ENCODE results near the gene ANKRD52. TPM values are rescaled to one million over a fixed set of nuclear protein-coding genes. Genes with fewer than 3 reads are reported as not detected.

Gene ANKRD52
- polyA plus RNA-seq, 1 donor (not counting 4 experiments of a cell fraction or from before 2014, with no cell fraction given), result 14.0 TPM

GRCh38 chr12:56293795-56294194 lies 35.6 kb upstream of the ANKRD52 start:
- dilution Hi-C loops (cut with MboI; ENCODE audit: extremely low pct_ligation_motif_present, low sequenced_read_pairs), result no loop called here
- peaks cover 74% of the 10 kb centered on the region for H3K79me2 ChIP-seq (ENCODE audit: control insufficient read depth, insufficient read depth, low read length)
- DNase-seq (ENCODE audit: low read depth, low spot score) (no peak), FAIRE-seq (no peak)
- no peak overlapping the region for H2AFZ ChIP-seq (ENCODE audit: control insufficient read depth, low read length)
- no peaks in the 10 kb centered on the region for H3K9me3 ChIP-seq (ENCODE audit: control insufficient read depth, low read depth, low read length)
- peaks cover 4% of the 10 kb centered on the region for H4K20me1 ChIP-seq (ENCODE audit: control insufficient read depth, extremely low read depth, insufficient read depth, low read length)
- H3K9me1 ChIP-seq (ENCODE audit: control insufficient read depth, extremely low read depth, insufficient read depth, low read length), result no peaks in the 10 kb centered on the region
- no peak overlapping the region for H3K4me3 ChIP-seq (ENCODE audit: control insufficient read depth in 2 of 3, extremely low read depth in 1 of 3, insufficient read depth in 2 of 3, low read depth in 1 of 3, low read length in 3 of 3)
- no peak overlapping the region for H3K4me2 ChIP-seq (ENCODE audit: control insufficient read depth, extremely low read depth, insufficient read depth, low read depth, low read length)
- peaks cover 25% of the 10 kb centered on the region for H3K4me1 ChIP-seq (ENCODE audit: control insufficient read depth, extremely low read depth, insufficient read depth, low read length)
- H3K9ac ChIP-seq (ENCODE audit: control insufficient read depth, extremely low read depth, insufficient read depth, low read length), result no peak overlapping the region
- no peaks in the 10 kb centered on the region for H3K27me3 ChIP-seq (ENCODE audit: control insufficient read depth, extremely low read depth, insufficient read depth, low read length)
- TF ChIP-seq, protein P1, sequence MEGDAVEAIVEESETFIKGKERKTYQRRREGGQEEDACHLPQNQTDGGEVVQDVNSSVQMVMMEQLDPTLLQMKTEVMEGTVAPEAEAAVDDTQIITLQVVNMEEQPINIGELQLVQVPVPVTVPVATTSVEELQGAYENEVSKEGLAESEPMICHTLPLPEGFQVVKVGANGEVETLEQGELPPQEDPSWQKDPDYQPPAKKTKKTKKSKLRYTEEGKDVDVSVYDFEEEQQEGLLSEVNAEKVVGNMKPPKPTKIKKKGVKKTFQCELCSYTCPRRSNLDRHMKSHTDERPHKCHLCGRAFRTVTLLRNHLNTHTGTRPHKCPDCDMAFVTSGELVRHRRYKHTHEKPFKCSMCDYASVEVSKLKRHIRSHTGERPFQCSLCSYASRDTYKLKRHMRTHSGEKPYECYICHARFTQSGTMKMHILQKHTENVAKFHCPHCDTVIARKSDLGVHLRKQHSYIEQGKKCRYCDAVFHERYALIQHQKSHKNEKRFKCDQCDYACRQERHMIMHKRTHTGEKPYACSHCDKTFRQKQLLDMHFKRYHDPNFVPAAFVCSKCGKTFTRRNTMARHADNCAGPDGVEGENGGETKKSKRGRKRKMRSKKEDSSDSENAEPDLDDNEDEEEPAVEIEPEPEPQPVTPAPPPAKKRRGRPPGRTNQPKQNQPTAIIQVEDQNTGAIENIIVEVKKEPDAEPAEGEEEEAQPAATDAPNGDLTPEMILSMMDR (optimal IDR thresholded peaks at IDR 0.05 in 1 of 3, IDR thresholded peaks at IDR 0.05 in 1 of 3, conservative IDR thresholded peaks at IDR 0.05 in 1 of 3; ENCODE audit: extremely low read depth in 1 of 3, insufficient read depth in 2 of 3, low read length in 3 of 3), result no peak
- TF ChIP-seq EZH2 (IDR thresholded peaks at IDR 0.05; ENCODE audit: low read length), result no peak
- no peak overlapping the region for H3K27ac ChIP-seq (ENCODE audit: control insufficient read depth, insufficient read depth, low read length)
- H3K36me3 ChIP-seq (ENCODE audit: control insufficient read depth in 2 of 2, extremely low read depth in 1 of 2, insufficient read depth in 2 of 2, low read length in 2 of 2), result peaks cover 9% of the 10 kb centered on the region in 2 experiments

- Histone ChIP-seq H4K20me1 (ENCODE audit: control insufficient read depth, extremely low read depth, insufficient read depth, low read length) (peaks cover 4% of the 10 kb centered on the region), H3K9me3 (ENCODE audit: control insufficient read depth, low read depth, low read length) (no peaks in the 10 kb centered on the region), H3K27me3 (ENCODE audit: control insufficient read depth, extremely low read depth, insufficient read depth, low read length) (no peaks in the 10 kb centered on the region), H3K79me2 (ENCODE audit: control insufficient read depth, insufficient read depth, low read length) (peaks cover 40% of the 10 kb centered on the region), H3K9ac (ENCODE audit: control insufficient read depth, extremely low read depth, insufficient read depth, low read length) (no peak overlapping the region), H2AFZ (ENCODE audit: control insufficient read depth, low read length) (no peak overlapping the region), H3K9me1 (ENCODE audit: control insufficient read depth, extremely low read depth, insufficient read depth, low read length) (no peaks in the 10 kb centered on the region), H3K4me1 (ENCODE audit: control insufficient read depth, extremely low read depth, insufficient read depth, low read length) (peaks cover 18% of the 10 kb centered on the region), H3K4me3 (ENCODE audit: control insufficient read depth in 2 of 3, extremely low read depth in 1 of 3, insufficient read depth in 2 of 3, low read depth in 1 of 3, low read length in 3 of 3) (no peak overlapping the region), H3K4me2 (ENCODE audit: control insufficient read depth, extremely low read depth, insufficient read depth, low read depth, low read length) (no peak overlapping the region), H3K27ac (ENCODE audit: control insufficient read depth, insufficient read depth, low read length) (no peak overlapping the region), H3K36me3 (ENCODE audit: control insufficient read depth in 2 of 2, extremely low read depth in 1 of 2, insufficient read depth in 2 of 2, low read length in 2 of 2) (peaks cover 8 to 20% of the 10 kb centered on the region in 2 experiments)
- FAIRE-seq (no peak), DNase-seq (ENCODE audit: low read depth, low spot score) (no peak)
- TF ChIP-seq EZH2 (IDR thresholded peaks at IDR 0.05; ENCODE audit: low read length), result no peak
- TF ChIP-seq, protein P1 (optimal IDR thresholded peaks at IDR 0.05 in 1 of 3, IDR thresholded peaks at IDR 0.05 in 1 of 3, conservative IDR thresholded peaks at IDR 0.05 in 1 of 3; ENCODE audit: extremely low read depth in 1 of 3, insufficient read depth in 2 of 3, low read length in 3 of 3), result no peak
- dilution Hi-C loops (cut with MboI; ENCODE audit: extremely low pct_ligation_motif_present, low sequenced_read_pairs), result no loop called here
These were observed 30.7 kb upstream of the ANKRD52 start for GRCh38 chr12:56288705-56289387.
